Nephron progenitor cell (in vitro differentiated cells): ENCODE data around the gene CCNY.
"Not testable (repeated sequence)": the region's sequence is repeated elsewhere in the genome, so short reads cannot be mapped to it uniquely, and the experiment has no call there.

Experiments used
- DNase-seq: peaks from one replicate; pipeline ENCODE4 v3.0.0; 2021
- H3K27ac Mint-ChIP-seq: 2 replicates; pipeline ENCODE4 v1.8.0; 2021; ENCODE audit warnings: mild to moderate bottlenecking, moderate library complexity, mixed read lengths
- H3K27me3 Mint-ChIP-seq: 2 replicates; pipeline ENCODE4 v1.8.0; 2021; ENCODE audit warnings: mild to moderate bottlenecking, low read depth, mixed read lengths; ENCODE audit not compliant: poor library complexity
- H3K36me3 Mint-ChIP-seq: 2 replicates; pipeline ENCODE4 v1.8.0; 2021; ENCODE audit warnings: low read depth, mixed read lengths
- H3K4me1 Mint-ChIP-seq: 2 replicates; pipeline ENCODE4 v1.8.0; 2021; ENCODE audit warnings: mixed read lengths
- H3K4me3 Mint-ChIP-seq: 2 replicates; pipeline ENCODE4 v1.8.0; 2021; ENCODE audit warnings: mild to moderate bottlenecking, moderate library complexity, mixed read lengths
- H3K9me3 Mint-ChIP-seq: 2 replicates; pipeline ENCODE4 v1.8.0; 2021; ENCODE audit warnings: mild to moderate bottlenecking, moderate library complexity, mixed read lengths
- CTCF ChIP-seq: fragments of 200-600 bp; sonication (generic); IDR thresholded peaks from 2 replicates; pipeline ENCODE4 v1.5.0; 2021; ENCODE audit warnings: antibody characterized with exemption

Gene CCNY

GRCh38 chr10:35523670-35524225 lies 187.4 kb downstream of the CCNY start:
- Mint-ChIP-seq H3K4me1 (peaks cover 9% of the 10 kb centered on the region), H3K27ac (no peak overlapping the region), H3K36me3 (no peaks in the 10 kb centered on the region), H3K27me3 (peaks cover 2% of the 10 kb centered on the region), H3K4me3 (no peak overlapping the region), H3K9me3 (no peaks in the 10 kb centered on the region)
- no peak for TF ChIP-seq CTCF
- DNase-seq: no peak

- Mint-ChIP-seq H3K4me3 (no peak overlapping the region), H3K9me3 (no peaks in the 10 kb centered on the region), H3K27me3 (peaks cover 2% of the 10 kb centered on the region), H3K36me3 (peaks cover 17% of the 10 kb centered on the region), H3K27ac (no peak overlapping the region), H3K4me1 (no peaks in the 10 kb centered on the region)
- DNase-seq: no peak
- no peak for TF ChIP-seq CTCF
These were observed 190.4 kb downstream of the CCNY start for GRCh38 chr10:35526746-35527145.

GRCh38 chr10:35532141-35532540 lies 195.8 kb downstream of the CCNY start:
- Mint-ChIP-seq H3K4me1 (no peaks in the 10 kb centered on the region), H3K4me3 (no peak overlapping the region), H3K36me3 (peaks cover 71% of the 10 kb centered on the region), H3K27ac (no peak overlapping the region), H3K9me3 (peaks cover 26% of the 10 kb centered on the region), H3K27me3 (peaks cover 2% of the 10 kb centered on the region)
- no peak for DNase-seq
- no peak for TF ChIP-seq CTCF

GRCh38 chr10:35533565-35533964 lies 197.3 kb downstream of the CCNY start:
- H3K4me3 Mint-ChIP-seq: no peak overlapping the region
- peaks cover 39% of the 10 kb centered on the region for H3K9me3 Mint-ChIP-seq
- no peak for TF ChIP-seq CTCF
- no peak overlapping the region for H3K27ac Mint-ChIP-seq
- no peak for DNase-seq
- H3K27me3 Mint-ChIP-seq: no peaks in the 10 kb centered on the region
- H3K36me3 Mint-ChIP-seq: peaks cover 85% of the 10 kb centered on the region
- H3K4me1 Mint-ChIP-seq: no peaks in the 10 kb centered on the region

- Mint-ChIP-seq H3K36me3 (peaks cover 95% of the 10 kb centered on the region), H3K27ac (no peak overlapping the region), H3K27me3 (no peaks in the 10 kb centered on the region), H3K9me3 (peaks cover 42% of the 10 kb centered on the region), H3K4me1 (no peaks in the 10 kb centered on the region), H3K4me3 (no peak overlapping the region)
- no peak for DNase-seq
- TF ChIP-seq CTCF: no peak
These were observed 198.8 kb downstream of the CCNY start for GRCh38 chr10:35535136-35535535.

- Mint-ChIP-seq H3K27ac (no peak overlapping the region), H3K36me3 (peaks cover 99% of the 10 kb centered on the region), H3K9me3 (peaks cover 49% of the 10 kb centered on the region), H3K4me1 (no peaks in the 10 kb centered on the region), H3K4me3 (no peak overlapping the region), H3K27me3 (no peaks in the 10 kb centered on the region)
- DNase-seq: no peak
- no peak for TF ChIP-seq CTCF
These were observed 200.5 kb downstream of the CCNY start for GRCh38 chr10:35536789-35537188.

- H3K9me3 Mint-ChIP-seq: peaks cover 49% of the 10 kb centered on the region
- not testable (repeated sequence) for DNase-seq, H3K4me3 Mint-ChIP-seq, H3K27ac Mint-ChIP-seq, H3K4me1 Mint-ChIP-seq, H3K27me3 Mint-ChIP-seq
- peaks cover 95% of the 10 kb centered on the region for H3K36me3 Mint-ChIP-seq
These were observed 201.6 kb downstream of the CCNY start for GRCh38 chr10:35537925-35538324.
